CD8-positive, alpha-beta memory T cell (primary cell): Measurements from ENCODE around the gene DBH. TPM values are rescaled to one million over a fixed set of nuclear protein-coding genes. Genes with fewer than 3 reads are reported as not detected.

Experiments
- CTCF ChIA-PET: fragments of 350-600 bp; sonication (Branson Sonifier 250); formaldehyde crosslinking; loops from one replicate; lab custom pipeline; 2021; ENCODE audit warnings: antibody characterized with exemption; lab: Charles Lee
- POLR2A ChIA-PET: fragments of 350-600 bp; sonication (Branson Sonifier 250); formaldehyde crosslinking; loops from one replicate; lab custom pipeline; 2021; ENCODE audit warnings: antibody characterized with exemption; lab: Charles Lee
- DNase-seq, 5 donors: peaks; one replicate each; pipeline versions ENCODE4 v3.0.0 to v3.0.0-alpha.2; 2020 to 2022; ENCODE audit warnings: mixed read lengths in 1 of 5
- H3K27ac ChIP-seq: one replicate; pipeline ENCODE4 v1.7.0; 2013; ENCODE audit warnings: low read depth, mild to moderate bottlenecking, low read length, moderate library complexity
- H3K27me3 ChIP-seq: 2 replicates; pipeline ENCODE4 v1.7.0; 2013; ENCODE audit warnings: low read length, mild to moderate bottlenecking; ENCODE audit not compliant: insufficient read depth, poor library complexity, severe bottlenecking
- H3K36me3 ChIP-seq: 2 replicates; pipeline ENCODE4 v1.7.0; 2013; ENCODE audit warnings: mild to moderate bottlenecking, low read length, moderate library complexity; ENCODE audit not compliant: insufficient read depth
- H3K4me1 ChIP-seq: 2 replicates; pipeline ENCODE4 v1.7.0; 2013; ENCODE audit warnings: mild to moderate bottlenecking, low read length, moderate library complexity; ENCODE audit not compliant: insufficient read depth
- H3K4me3 ChIP-seq: 2 replicates; pipeline ENCODE4 v1.7.0; 2013; ENCODE audit warnings: mild to moderate bottlenecking, low read length
- H3K9me3 ChIP-seq: 2 replicates; pipeline ENCODE4 v1.7.0; 2013; ENCODE audit warnings: mild to moderate bottlenecking, low read length
- H3K27ac Mint-ChIP-seq, 8 donors: one replicate each; pipeline ENCODE4 v1.8.0; 2020 to 2021; ENCODE audit warnings: mixed read lengths in 8 of 8, mild to moderate bottlenecking in 6 of 8, inconsistent platforms in 3 of 8, moderate library complexity in 3 of 8
- H3K27me3 Mint-ChIP-seq, 2 donors: one replicate each; pipeline ENCODE4 v1.8.0; 2020 to 2021; ENCODE audit warnings: mixed read lengths in 2 of 2, mild to moderate bottlenecking in 1 of 2, moderate library complexity in 1 of 2
- H3K36me3 Mint-ChIP-seq, 3 donors: one replicate each; pipeline ENCODE4 v1.8.0; 2020 to 2021; ENCODE audit warnings: mixed read lengths in 3 of 3, inconsistent platforms in 1 of 3, mild to moderate bottlenecking in 1 of 3
- H3K4me1 Mint-ChIP-seq, 3 donors: one replicate each; pipeline ENCODE4 v1.8.0; 2020 to 2021; ENCODE audit warnings: mixed read lengths in 3 of 3, inconsistent platforms in 1 of 3, mild to moderate bottlenecking in 1 of 3
- H3K4me3 Mint-ChIP-seq, 7 donors: one replicate each; pipeline ENCODE4 v1.8.0; 2020 to 2021; ENCODE audit warnings: mixed read lengths in 7 of 7, mild to moderate bottlenecking in 6 of 7, moderate library complexity in 4 of 7, inconsistent platforms in 2 of 7
- H3K9me3 Mint-ChIP-seq, 5 donors: one replicate each; pipeline ENCODE4 v1.8.0; 2020 to 2022; ENCODE audit warnings: mixed read lengths in 5 of 5, mild to moderate bottlenecking in 3 of 5, moderate library complexity in 2 of 5, inconsistent platforms in 1 of 5
- polyA plus RNA-seq: library from polyadenylated mRNA; unstranded; fragments of 300-500 nt; fragmentation: Illumina TruSeq; gene quantifications from one replicate; pipeline ENCODE4 v1.2.3, GENCODE V29; 2021
- total RNA-seq, 2 experiments: library from RNA; stranded (reverse); gene quantifications; one replicate each; pipeline ENCODE4 v1.2.3, GENCODE V29; 2021

DBH gene
- total RNA-seq (not detected), polyA plus RNA-seq (not detected)

DNA sequence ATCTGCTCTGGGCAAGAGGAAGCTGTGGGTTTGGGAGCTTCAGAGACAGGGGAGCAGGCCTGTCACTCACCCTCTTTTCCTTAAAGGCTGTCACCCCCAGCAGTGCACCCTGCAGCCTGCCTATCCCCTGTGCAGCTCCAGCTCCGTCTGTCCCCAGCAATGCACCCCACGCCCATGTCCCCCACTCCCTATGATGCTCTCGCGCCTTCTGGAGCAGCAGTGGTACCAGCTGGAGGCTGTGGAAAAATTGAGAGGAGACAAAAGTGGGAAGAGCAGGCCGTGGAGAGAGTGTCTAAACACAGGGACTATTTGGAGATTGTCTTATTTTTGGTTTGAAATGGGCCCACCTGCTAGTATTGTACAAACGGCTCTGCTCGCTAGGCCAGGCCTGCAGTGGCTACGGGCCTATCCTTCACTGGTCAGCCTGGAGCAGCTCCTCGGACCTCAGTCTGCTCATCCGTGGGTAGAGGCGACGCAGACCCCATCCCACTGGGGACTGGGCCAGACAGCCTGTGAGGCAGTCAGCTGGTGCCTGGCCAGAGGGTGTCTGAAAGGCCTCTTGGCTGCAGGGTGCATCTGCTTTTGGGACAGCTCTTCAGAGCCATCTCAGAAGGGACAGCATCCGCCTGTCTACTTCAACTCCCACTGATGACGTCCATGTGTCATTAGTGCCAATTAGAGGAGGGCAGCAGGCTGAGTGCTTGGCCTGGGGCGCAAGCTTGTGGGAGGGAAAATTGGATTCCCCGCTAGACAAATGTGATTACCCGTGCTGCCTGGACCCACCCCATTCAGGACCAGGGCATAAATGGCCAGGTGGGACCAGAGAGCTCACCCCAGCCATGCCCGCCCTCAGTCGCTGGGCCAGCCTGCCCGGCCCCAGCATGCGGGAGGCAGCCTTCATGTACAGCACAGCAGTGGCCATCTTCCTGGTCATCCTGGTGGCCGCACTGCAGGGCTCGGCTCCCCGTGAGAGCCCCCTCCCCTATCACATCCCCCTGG is at the start of gene DBH:
DBH (plus strand) TSS at position 831 of the 999 bp plus-strand sequence; CDS start at position 840, 9 bp downstream.
- no peaks in the 10 kb centered on the region for H3K36me3 Mint-ChIP-seq

DNA sequence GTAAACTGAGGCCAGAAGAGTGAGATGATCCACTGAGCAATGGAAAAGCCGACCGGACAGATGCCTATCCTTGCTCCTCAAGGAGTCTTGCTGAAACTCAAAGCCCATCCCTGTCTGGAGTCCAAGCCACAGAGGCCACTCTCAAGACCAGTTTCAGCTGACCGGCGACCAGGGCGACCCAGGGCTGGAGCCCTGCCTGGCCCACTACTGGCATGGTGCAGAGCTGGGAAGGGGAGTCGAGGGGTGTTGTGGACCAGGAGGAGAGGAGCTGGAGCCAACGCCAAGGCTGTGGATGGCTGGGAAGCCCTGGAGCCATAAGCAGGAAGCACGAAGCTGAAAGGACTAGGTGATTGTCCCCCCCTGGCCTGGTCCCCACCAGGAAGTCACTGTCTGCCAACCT is 49.1 kb upstream of the DBH start:
- no peaks in the 10 kb centered on the region for H3K4me1 Mint-ChIP-seq
- peaks cover 16% of the 10 kb centered on the region for H3K27me3 ChIP-seq
- no peaks in the 10 kb centered on the region for H3K36me3 Mint-ChIP-seq
- no peaks in the 10 kb centered on the region for H3K9me3 ChIP-seq
- H3K9me3 Mint-ChIP-seq: no peaks in the 10 kb centered on the region
- H3K4me3 ChIP-seq: no peak overlapping the region
- CTCF ChIA-PET: no interaction called here
- no peak overlapping the region for H3K27ac Mint-ChIP-seq
- no peak for DNase-seq
- no peak overlapping the region for H3K4me3 Mint-ChIP-seq
- peaks cover 6 to 35% of the 10 kb centered on the region in 2 donors for H3K27me3 Mint-ChIP-seq
- POLR2A ChIA-PET: no interaction called here
- H3K4me1 ChIP-seq: peaks cover 7% of the 10 kb centered on the region
- no peak overlapping the region for H3K27ac ChIP-seq
- H3K36me3 ChIP-seq: no peaks in the 10 kb centered on the region

More for the DNA sequence above, at the start of gene DBH:
- H3K27ac ChIP-seq: no peak within 1 kb of the TSS
- no peaks in the 10 kb centered on the region for H3K4me1 ChIP-seq
- CTCF ChIA-PET: no interaction called here
- H3K9me3 Mint-ChIP-seq: no peaks in the 10 kb centered on the region
- H3K4me3 Mint-ChIP-seq: no peak within 1 kb of the TSS
- no peak within 1 kb of the TSS for H3K4me3 ChIP-seq
- H3K27me3 Mint-ChIP-seq: peaks cover 4 to 8% of the 10 kb centered on the region in 2 donors
- H3K36me3 ChIP-seq: no peaks in the 10 kb centered on the region
- POLR2A ChIA-PET: no interaction called here
- no peaks in the 10 kb centered on the region for H3K4me1 Mint-ChIP-seq
- H3K27me3 ChIP-seq: no peaks in the 10 kb centered on the region
- no peak for DNase-seq
- no peaks in the 10 kb centered on the region for H3K9me3 ChIP-seq
- peak within 1 kb of the TSS in 2 of 8 donors; percentile 55 to 92 for H3K27ac Mint-ChIP-seq

DNA sequence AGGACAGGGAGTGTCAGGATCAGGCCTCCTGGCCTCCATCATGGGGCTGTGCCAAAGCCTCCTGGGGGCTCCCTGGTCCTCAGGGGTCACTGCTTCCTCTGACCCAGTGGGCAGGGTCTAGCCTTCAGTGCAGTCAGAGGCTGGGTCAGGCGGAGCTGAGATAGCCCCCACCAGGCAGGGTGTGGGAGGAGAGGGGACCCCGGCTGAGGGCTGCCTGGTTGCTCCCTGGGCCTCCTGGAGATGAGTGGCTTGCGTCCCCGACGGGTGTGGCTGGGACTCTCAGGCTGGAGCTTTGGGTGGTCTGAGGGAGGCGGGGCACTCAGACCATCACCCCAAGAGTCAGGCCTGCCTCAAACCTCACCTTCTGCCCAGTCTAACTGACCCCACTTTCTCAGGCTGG is 48.7 kb upstream of the DBH start:
- Histone ChIP-seq H3K4me3 (no peak overlapping the region), H3K4me1 (peaks cover 7% of the 10 kb centered on the region), H3K27me3 (peaks cover 16% of the 10 kb centered on the region), H3K9me3 (no peaks in the 10 kb centered on the region), H3K27ac (no peak overlapping the region), H3K36me3 (no peaks in the 10 kb centered on the region)
- ChIA-PET POLR2A (no interaction called here), CTCF (no interaction called here)
- DNase-seq: no peak
- H3K27ac Mint-ChIP-seq: no peak overlapping the region
- H3K36me3 Mint-ChIP-seq: no peaks in the 10 kb centered on the region
- H3K9me3 Mint-ChIP-seq: no peaks in the 10 kb centered on the region
- H3K4me3 Mint-ChIP-seq: no peak overlapping the region
- no peaks in the 10 kb centered on the region for H3K4me1 Mint-ChIP-seq
- H3K27me3 Mint-ChIP-seq: peaks cover 3 to 31% of the 10 kb centered on the region in 2 donors

DNA sequence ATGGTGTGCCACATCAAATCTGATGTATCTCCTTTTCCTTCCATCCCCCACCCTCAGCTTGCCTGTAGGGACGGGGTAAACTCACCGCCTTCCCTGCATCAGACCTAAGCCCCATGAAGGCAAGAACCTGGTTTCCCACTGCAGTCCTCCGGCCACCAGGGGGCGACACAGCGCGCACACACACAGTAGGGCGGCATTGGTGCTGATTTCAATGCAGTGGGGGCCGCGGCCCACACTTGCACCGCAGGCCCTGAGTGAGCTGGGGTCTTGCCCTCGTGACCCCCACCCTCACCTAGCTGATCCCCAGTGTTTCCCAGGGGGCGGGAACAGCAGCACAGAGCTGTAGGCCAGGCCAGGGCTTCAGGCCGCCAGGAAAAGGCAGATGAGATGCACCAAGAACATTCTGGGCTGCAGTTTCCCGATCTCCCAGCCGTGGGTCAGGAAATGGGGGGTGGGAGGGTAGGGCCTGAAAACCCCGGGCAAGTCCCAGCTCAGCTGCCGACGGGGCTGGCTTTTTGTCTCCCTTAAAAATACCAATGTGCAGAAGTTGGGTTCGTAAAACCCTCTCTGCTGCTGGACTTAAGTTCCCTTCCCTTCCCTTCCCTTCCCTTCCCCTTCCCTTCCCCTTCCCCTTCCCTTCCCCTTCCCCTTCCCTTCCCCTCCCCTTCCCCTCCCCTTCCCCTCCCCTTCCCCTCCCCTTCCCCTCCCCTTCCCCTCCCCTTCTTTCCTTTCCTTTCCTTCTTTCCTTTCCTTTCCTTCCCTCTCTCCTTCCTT is 46.5 kb upstream of the DBH start:
- H3K27ac Mint-ChIP-seq: no peak overlapping the region
- H3K9me3 Mint-ChIP-seq: no peaks in the 10 kb centered on the region
- peak in 4 of 5 donors; percentile 14 to 29 (median 18) for DNase-seq
- H3K9me3 ChIP-seq: no peaks in the 10 kb centered on the region
- no peak overlapping the region for H3K4me3 Mint-ChIP-seq
- ChIA-PET CTCF (interaction anchor here (0.7 to 1.5 kb wide), 3 partner anchors 11 to 193 kb away, joined by 3 to 4 read pairs (median 3); no protein-coding TSS in a partner anchor), POLR2A (no interaction called here)
- H3K27ac ChIP-seq: no peak overlapping the region
- peaks cover 7% of the 10 kb centered on the region for H3K4me1 ChIP-seq
- H3K27me3 ChIP-seq: peaks cover 1% of the 10 kb centered on the region
- H3K36me3 Mint-ChIP-seq: no peaks in the 10 kb centered on the region
- peaks cover 6 to 26% of the 10 kb centered on the region in 2 donors for H3K27me3 Mint-ChIP-seq
- H3K36me3 ChIP-seq: no peaks in the 10 kb centered on the region
- H3K4me1 Mint-ChIP-seq: no peaks in the 10 kb centered on the region
- H3K4me3 ChIP-seq: no peak overlapping the region

DNA sequence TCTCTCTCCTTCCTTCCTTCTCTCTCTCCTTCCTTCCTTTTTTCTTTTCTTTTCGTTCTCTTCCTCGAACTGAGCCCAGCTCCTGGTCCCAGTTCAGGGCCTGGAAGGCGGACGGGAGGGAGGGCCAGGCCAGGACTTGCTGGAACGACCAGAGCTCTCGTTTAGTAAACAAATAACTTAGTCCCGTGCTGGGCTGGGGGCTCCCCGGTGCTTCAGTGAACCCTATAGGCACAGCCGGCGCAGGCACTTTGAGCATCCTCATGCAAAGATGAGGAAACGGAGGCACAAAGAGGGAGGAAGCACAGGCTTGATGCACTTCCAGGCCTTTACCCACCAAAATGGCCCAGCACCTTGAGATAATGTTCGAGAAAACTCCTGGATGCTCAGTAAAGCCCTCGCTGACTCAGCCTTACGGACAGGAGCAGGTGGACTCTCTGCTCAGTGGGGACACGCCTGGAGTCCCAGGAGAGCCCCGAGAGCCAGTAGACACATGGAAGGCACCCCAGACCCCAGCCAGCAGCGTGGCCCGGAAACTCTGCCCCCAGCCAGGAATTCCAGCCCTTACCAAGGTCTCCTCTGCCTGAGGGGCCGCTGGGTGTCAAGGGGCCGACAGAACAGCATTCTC is 45.8 kb upstream of the DBH start:
- Mint-ChIP-seq H3K27ac (no peak overlapping the region), H3K36me3 (no peaks in the 10 kb centered on the region)
- POLR2A ChIA-PET: no interaction called here

DNA sequence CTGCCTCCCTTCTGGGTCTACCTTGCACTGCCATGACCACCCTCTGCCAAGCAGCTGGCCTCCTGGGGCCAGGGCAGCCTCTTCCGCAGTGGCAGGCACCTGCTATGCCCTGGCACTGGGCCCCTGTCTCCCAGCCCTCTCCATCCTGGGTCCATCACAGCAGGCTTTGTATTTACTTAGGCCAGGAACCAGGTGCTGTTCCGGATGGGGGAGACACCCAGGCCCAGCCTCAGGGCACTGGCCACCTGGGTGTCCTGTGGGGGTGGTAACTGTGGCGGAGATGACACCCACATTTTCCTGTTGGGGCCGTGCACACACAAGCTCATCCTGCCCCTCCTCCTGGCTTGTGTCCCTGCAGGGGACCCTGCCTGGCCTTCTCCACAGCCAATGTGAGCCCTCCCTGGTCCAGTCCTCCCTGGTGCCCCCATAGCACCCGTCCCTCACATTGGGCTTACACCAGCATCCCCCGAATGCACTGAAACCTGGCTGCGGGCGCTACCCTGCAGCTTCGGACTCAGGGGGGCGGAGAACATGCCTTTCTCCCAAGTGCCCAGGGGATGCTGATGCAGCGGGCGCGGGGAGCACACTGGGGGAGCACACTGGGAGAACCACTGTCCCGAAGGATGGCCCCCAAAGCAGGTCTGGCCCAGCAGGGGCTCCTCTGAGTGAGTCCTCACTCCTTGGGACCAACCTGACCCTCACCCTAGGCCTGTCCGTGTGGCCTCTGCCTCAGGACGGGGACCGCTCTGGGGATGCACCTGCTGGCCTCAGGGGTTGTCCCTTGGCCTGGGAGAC is 44.9 kb upstream of the DBH start:
- Mint-ChIP-seq H3K9me3 (peaks cover 0 to 4% (median 2%) of the 10 kb centered on the region in 5 donors), H3K36me3 (no peaks in the 10 kb centered on the region), H3K27me3 (peaks cover 10 to 12% of the 10 kb centered on the region in 2 donors), H3K27ac (no peak overlapping the region), H3K4me1 (no peaks in the 10 kb centered on the region), H3K4me3 (no peak overlapping the region)
- Histone ChIP-seq H3K9me3 (no peaks in the 10 kb centered on the region), H3K36me3 (no peaks in the 10 kb centered on the region), H3K27ac (no peak overlapping the region), H3K27me3 (no peaks in the 10 kb centered on the region), H3K4me3 (no peak overlapping the region), H3K4me1 (no peaks in the 10 kb centered on the region)
- CTCF ChIA-PET: no interaction called here
- no peak for DNase-seq
- POLR2A ChIA-PET: no interaction called here

More for the DNA sequence above, 45.8 kb upstream of the DBH start:
- CTCF ChIA-PET: interaction anchor here (1.2 kb wide), 1 partner anchor 10 kb away, joined by 4 read pairs; no protein-coding TSS in a partner anchor
- Mint-ChIP-seq H3K4me3 (no peak overlapping the region), H3K9me3 (no peaks in the 10 kb centered on the region), H3K4me1 (no peaks in the 10 kb centered on the region), H3K27me3 (peaks cover 5 to 19% of the 10 kb centered on the region in 2 donors)
- Histone ChIP-seq H3K27ac (no peak overlapping the region), H3K36me3 (no peaks in the 10 kb centered on the region), H3K27me3 (no peaks in the 10 kb centered on the region), H3K4me1 (peaks cover under 1% of the 10 kb centered on the region), H3K9me3 (no peaks in the 10 kb centered on the region), H3K4me3 (no peak overlapping the region)
- DNase-seq: no peak

DNA sequence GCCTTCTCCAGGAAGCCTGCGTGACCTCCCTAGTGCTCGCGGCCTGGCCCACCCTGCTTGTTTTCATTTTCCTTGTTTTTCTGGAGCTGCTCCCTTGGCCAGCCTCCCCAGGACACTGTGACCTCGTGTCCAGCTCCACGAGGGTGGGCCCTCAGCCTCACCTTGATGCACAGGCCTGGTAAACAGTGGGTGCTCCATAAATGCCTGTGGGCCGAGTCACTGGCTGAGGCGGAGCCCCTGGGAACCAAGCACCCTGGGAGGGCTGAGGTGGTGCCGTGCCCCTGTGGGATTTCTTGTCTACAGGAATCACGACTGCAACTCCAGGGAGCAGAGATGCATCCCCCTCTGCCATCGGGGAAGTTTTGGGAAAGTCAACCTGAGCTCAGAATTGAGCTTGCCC is 44.2 kb upstream of the DBH start:
- POLR2A ChIA-PET: no interaction called here
- H3K4me3 Mint-ChIP-seq: no peak overlapping the region
- Histone ChIP-seq H3K27ac (no peak overlapping the region), H3K27me3 (no peaks in the 10 kb centered on the region), H3K36me3 (no peaks in the 10 kb centered on the region), H3K9me3 (no peaks in the 10 kb centered on the region), H3K4me1 (no peaks in the 10 kb centered on the region), H3K4me3 (no peak overlapping the region)
- CTCF ChIA-PET: no interaction called here
- peaks cover 2 to 11% (median 5%) of the 10 kb centered on the region in 5 donors for H3K9me3 Mint-ChIP-seq
- DNase-seq: no peak
- H3K27me3 Mint-ChIP-seq: peaks cover 10 to 12% of the 10 kb centered on the region in 2 donors
- H3K4me1 Mint-ChIP-seq: no peaks in the 10 kb centered on the region
- H3K36me3 Mint-ChIP-seq: peaks cover 0 to 1% (median 0%) of the 10 kb centered on the region in 3 donors
- no peak overlapping the region for H3K27ac Mint-ChIP-seq
